Measurements from ENCODE around the gene KRT35. TPM values are rescaled to one million over a fixed set of nuclear protein-coding genes. Genes with fewer than 3 reads are reported as not detected.

Gene KRT35
- total and polyA plus RNA-seq, 2 donors (not counting 3 experiments of a cell fraction or from before 2014, with no cell fraction given), result not detected

DNA sequence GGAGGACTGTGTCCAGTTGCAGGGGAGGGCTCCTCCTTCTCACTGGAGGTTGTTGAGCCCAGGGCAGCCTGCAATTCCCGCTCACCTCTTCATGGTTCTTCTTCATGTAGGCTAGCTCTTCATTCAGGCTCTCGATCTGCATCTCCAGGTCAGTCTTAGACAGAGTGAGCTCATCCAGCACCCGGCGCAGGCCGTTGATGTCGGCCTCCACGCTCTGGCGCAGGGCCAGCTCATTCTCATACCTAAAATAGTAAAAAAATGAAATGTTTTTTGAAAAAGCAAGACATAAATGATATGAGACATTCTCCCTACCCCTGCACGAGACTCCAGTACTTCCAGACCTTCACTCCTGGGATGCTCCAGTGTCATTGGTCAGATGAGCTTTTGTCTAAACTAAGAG lies 22.3 kb upstream of the KRT35 start:
- POLR2A ChIA-PET, result no interaction called here
- H3K36me3 ChIP-seq (ENCODE audit: control insufficient read depth in 2 of 2, extremely low read depth in 1 of 2, insufficient read depth in 2 of 2, low read length in 2 of 2), result no peaks in the 10 kb centered on the region

More for the DNA sequence above, 22.3 kb upstream of the KRT35 start:
- TF ChIP-seq, protein P1, sequence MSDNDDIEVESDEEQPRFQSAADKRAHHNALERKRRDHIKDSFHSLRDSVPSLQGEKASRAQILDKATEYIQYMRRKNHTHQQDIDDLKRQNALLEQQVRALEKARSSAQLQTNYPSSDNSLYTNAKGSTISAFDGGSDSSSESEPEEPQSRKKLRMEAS (IDR thresholded peaks at IDR 0.05; ENCODE audit: insufficient read depth, insufficient read length), result no peak
- TF ChIP-seq GATA2 (IDR thresholded peaks at IDR 0.05; ENCODE audit: insufficient read depth, insufficient read length, low read depth, low read length) (no peak), MYC (IDR thresholded peaks at IDR 0.05; ENCODE audit: low read depth, low read length) (no peak), POLR2AphosphoS5 (IDR thresholded peaks at IDR 0.05; ENCODE audit: insufficient read depth, low read depth, low read length) (no peak), EZH2 (IDR thresholded peaks at IDR 0.05; ENCODE audit: borderline replicate concordance, low read depth, low read length, severe bottlenecking) (no peak), POLR2A (IDR thresholded peaks at IDR 0.05; ENCODE audit: low read depth, low read length) (no peak), JUN (IDR thresholded peaks at IDR 0.05; ENCODE audit: borderline replicate concordance, insufficient read depth, insufficient read length, low read depth) (no peak), FOS (IDR thresholded peaks at IDR 0.05; ENCODE audit: borderline replicate concordance, insufficient read depth, low read length) (no peak)
- TF ChIP-seq, protein P2, sequence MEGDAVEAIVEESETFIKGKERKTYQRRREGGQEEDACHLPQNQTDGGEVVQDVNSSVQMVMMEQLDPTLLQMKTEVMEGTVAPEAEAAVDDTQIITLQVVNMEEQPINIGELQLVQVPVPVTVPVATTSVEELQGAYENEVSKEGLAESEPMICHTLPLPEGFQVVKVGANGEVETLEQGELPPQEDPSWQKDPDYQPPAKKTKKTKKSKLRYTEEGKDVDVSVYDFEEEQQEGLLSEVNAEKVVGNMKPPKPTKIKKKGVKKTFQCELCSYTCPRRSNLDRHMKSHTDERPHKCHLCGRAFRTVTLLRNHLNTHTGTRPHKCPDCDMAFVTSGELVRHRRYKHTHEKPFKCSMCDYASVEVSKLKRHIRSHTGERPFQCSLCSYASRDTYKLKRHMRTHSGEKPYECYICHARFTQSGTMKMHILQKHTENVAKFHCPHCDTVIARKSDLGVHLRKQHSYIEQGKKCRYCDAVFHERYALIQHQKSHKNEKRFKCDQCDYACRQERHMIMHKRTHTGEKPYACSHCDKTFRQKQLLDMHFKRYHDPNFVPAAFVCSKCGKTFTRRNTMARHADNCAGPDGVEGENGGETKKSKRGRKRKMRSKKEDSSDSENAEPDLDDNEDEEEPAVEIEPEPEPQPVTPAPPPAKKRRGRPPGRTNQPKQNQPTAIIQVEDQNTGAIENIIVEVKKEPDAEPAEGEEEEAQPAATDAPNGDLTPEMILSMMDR (IDR thresholded peaks at IDR 0.05; ENCODE audit: extremely low read depth in 1 of 2, insufficient read depth in 1 of 2, low read depth in 1 of 2, low read length in 2 of 2), result no peak
- Histone ChIP-seq H3K4me3 (replicated peaks in 1 of 3; ENCODE audit: insufficient read depth in 1 of 3, low read depth in 1 of 3, low read length in 3 of 3) (no peak overlapping the region), H3K27ac (ENCODE audit: insufficient read depth, low read depth, low read length) (no peak overlapping the region), H3K27me3 (ENCODE audit: control insufficient read depth in 2 of 2, insufficient read depth in 2 of 2, low read length in 2 of 2) (no peaks in the 10 kb centered on the region), H3K4me2 (ENCODE audit: insufficient read depth, low read length) (no peak overlapping the region), H3K79me2 (ENCODE audit: control insufficient read depth, insufficient read depth, low read length) (no peaks in the 10 kb centered on the region), H2AFZ (ENCODE audit: low read depth, low read length) (no peak overlapping the region), H3K9ac (replicated peaks; ENCODE audit: extremely low read depth, insufficient read depth, low read length) (no peak overlapping the region), H3K4me1 (ENCODE audit: control insufficient read depth, extremely low read depth, insufficient read depth, low read length) (peaks cover 12% of the 10 kb centered on the region), H4K20me1 (replicated peaks; ENCODE audit: control insufficient read depth, extremely low read depth, insufficient read depth, low read length) (no peaks in the 10 kb centered on the region), H3K9me1 (replicated peaks; ENCODE audit: control insufficient read depth, extremely low read depth, insufficient read depth, low read length) (no peaks in the 10 kb centered on the region), H3K9me3 (replicated peaks; ENCODE audit: control insufficient read depth, insufficient read depth, low read length) (no peaks in the 10 kb centered on the region)
- FAIRE-seq (no peak), DNase-seq (ENCODE audit: low read depth, low spot score) (no peak)
- intact Hi-C loops (cut with micrococcal nuclease), result no loop called here
- dilution Hi-C loops (cut with MboI; ENCODE audit: extremely low pct_ligation_motif_present, low sequenced_read_pairs), result no loop called here
- no TSS peak for BruUV-seq (replicated peaks)
- CTCF ChIA-PET, result interaction anchor here (1.0 to 2.4 kb wide), 4 partner anchors 9 to 181 kb away, joined by 3 to 14 read pairs (median 4); no protein-coding TSS in a partner anchor
